ENCODE results near the gene TEX14.
A peak's percentile ranks its signal among the peaks of the same experiment; 100 is the strongest.

TEX14 gene

GRCh38 chr17:58517928-58518609 is 173.8 kb downstream of the TEX14 start:
- no peaks in the 10 kb centered on the region for H3K9me3 ChIP-seq
- intact Hi-C loops (cut with DNase I; ENCODE audit: low total_unique reads): loop anchor here (10.0 kb wide), 3 partner anchors 163 to 487 kb away; partner anchors contain the start of genes DYNLL2 and SUPT4H1
- peak overlapping the region; percentile 94 to 97 for H3K27ac ChIP-seq
- peaks cover 0 to 49% (median 32%) of the 10 kb centered on the region in 4 donors for H3K4me1 ChIP-seq
- peak overlapping the region; percentile 61 to 85 for H3K4me3 ChIP-seq
- TF ChIP-seq, protein P1, sequence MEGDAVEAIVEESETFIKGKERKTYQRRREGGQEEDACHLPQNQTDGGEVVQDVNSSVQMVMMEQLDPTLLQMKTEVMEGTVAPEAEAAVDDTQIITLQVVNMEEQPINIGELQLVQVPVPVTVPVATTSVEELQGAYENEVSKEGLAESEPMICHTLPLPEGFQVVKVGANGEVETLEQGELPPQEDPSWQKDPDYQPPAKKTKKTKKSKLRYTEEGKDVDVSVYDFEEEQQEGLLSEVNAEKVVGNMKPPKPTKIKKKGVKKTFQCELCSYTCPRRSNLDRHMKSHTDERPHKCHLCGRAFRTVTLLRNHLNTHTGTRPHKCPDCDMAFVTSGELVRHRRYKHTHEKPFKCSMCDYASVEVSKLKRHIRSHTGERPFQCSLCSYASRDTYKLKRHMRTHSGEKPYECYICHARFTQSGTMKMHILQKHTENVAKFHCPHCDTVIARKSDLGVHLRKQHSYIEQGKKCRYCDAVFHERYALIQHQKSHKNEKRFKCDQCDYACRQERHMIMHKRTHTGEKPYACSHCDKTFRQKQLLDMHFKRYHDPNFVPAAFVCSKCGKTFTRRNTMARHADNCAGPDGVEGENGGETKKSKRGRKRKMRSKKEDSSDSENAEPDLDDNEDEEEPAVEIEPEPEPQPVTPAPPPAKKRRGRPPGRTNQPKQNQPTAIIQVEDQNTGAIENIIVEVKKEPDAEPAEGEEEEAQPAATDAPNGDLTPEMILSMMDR (IDR thresholded peaks at IDR 0.05): no peak
- peaks cover 0 to 20% (median 0%) of the 10 kb centered on the region in 3 donors for H3K36me3 ChIP-seq
- no peaks in the 10 kb centered on the region for H3K27me3 ChIP-seq
- DNase-seq: peak; percentile 100

DNA sequence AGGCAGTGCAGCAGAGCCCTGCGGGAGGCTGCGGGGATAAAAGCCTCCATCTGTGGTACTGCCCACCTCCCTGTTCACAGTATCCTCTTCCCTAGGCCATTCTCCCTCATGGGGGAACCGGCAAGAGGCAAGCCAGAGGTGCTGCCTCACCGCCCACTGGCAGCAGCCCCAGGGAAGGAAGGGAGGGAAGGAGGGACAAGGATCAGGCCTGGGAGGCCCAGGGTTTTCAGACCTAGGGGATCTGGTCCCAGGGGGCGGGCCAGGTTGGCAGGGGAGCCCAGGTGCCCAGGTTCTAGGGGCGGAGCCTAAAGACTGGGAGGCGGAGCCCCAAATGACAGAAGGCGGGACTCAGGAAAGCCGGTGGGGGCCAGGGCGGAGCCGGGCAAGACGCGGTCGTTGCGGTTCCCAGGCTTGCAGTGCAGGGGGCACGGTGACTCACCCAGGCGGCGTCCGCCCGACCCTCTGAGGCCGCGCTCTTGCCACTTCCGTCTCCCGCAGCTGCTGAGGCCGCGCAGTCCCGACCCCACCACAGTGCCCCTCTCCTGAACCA is 174.4 kb downstream of the TEX14 start:
- Histone ChIP-seq H3K27me3 (no peaks in the 10 kb centered on the region), H3K36me3 (peaks cover 1 to 23% (median 4%) of the 10 kb centered on the region in 3 donors), H3K27ac (peak overlapping the region; percentile 93 to 97), H3K9me3 (no peaks in the 10 kb centered on the region), H3K4me1 (peaks cover 0 to 55% (median 36%) of the 10 kb centered on the region in 4 donors), H3K4me3 (peak overlapping the region; percentile 61 to 85)
- intact Hi-C loops (cut with DNase I; ENCODE audit: low total_unique reads): loop anchor here (10.0 kb wide), 3 partner anchors 163 to 487 kb away; partner anchors contain the start of genes DYNLL2 and SUPT4H1
- no peak for DNase-seq
- TF ChIP-seq, protein P1 (IDR thresholded peaks at IDR 0.05): no peak

- Histone ChIP-seq H3K9me3 (no peaks in the 10 kb centered on the region), H3K4me1 (peaks cover 0 to 57% (median 36%) of the 10 kb centered on the region in 4 donors), H3K27me3 (no peaks in the 10 kb centered on the region), H3K36me3 (peaks cover 8 to 23% (median 10%) of the 10 kb centered on the region in 3 donors), H3K4me3 (peak overlapping the region; percentile 61 to 85), H3K27ac (peak overlapping the region; percentile 93 to 97)
- DNase-seq: no peak
- intact Hi-C loops (cut with DNase I; ENCODE audit: low total_unique reads): loop anchor here (10.0 kb wide), 3 partner anchors 162 to 488 kb away; partner anchors contain the start of genes DYNLL2 and SUPT4H1
- TF ChIP-seq, protein P1 (IDR thresholded peaks at IDR 0.05): no peak
These were observed 175.0 kb downstream of the TEX14 start for GRCh38 chr17:58516644-58517377.

DNA sequence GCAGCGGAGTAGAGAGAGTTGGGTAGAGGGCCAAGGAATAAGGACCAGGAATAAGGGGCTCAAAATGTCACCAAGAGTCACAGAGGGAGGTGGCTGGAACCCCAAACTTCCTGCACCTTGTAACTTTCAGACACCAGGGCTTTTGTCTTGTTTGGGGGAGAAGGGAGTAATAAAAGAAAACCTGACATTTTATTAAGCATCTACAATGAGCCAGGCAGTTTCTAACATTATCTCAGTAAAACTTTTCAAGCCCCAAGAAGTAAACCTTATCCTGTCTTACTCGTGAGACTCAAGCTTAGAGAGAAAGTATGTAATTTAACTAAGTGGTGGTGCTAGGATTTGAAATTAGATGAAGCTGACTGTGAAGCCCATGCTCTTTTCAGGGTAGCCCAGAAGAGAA is 176.6 kb downstream of the TEX14 start:
- H3K27ac ChIP-seq: peak overlapping the region; percentile 87 to 93
- peaks cover 0 to 57% (median 36%) of the 10 kb centered on the region in 4 donors for H3K4me1 ChIP-seq
- H3K4me3 ChIP-seq: peak overlapping the region; percentile 64 to 79
- H3K27me3 ChIP-seq: no peaks in the 10 kb centered on the region
- TF ChIP-seq, protein P1 (IDR thresholded peaks at IDR 0.05): no peak
- intact Hi-C loops (cut with DNase I; ENCODE audit: low total_unique reads): loop anchor here (10.0 kb wide), 3 partner anchors 160 to 490 kb away; partner anchors contain the start of genes DYNLL2 and SUPT4H1
- DNase-seq: no peak
- peaks cover 22 to 33% (median 24%) of the 10 kb centered on the region in 3 donors for H3K36me3 ChIP-seq
- no peaks in the 10 kb centered on the region for H3K9me3 ChIP-seq

DNA sequence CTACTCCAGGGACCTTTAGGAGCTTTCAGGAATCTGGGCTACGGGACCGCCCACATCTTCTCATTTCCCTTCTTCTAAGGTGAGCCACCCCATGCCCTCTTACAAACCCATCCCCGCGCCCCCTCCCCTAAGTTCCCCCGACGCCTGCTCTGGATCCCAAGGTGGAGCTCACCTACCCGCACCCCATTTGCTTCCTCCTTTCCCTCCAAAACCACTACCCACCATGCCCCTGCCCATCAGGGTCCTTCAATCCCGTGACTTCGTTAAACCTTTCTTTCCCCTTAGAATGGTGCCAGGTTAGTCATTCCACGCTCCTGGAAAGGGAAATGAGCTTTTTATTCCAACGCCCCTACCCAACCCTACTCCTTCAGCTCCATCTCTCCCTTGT is 177.1 kb downstream of the TEX14 start:
- intact Hi-C loops (cut with DNase I; ENCODE audit: low total_unique reads): loop anchor here (10.0 kb wide), 3 partner anchors 160 to 490 kb away; partner anchors contain the start of genes DYNLL2 and SUPT4H1
- DNase-seq: no peak
- Histone ChIP-seq H3K4me3 (peak overlapping the region; percentile 64 to 79), H3K36me3 (peaks cover 27 to 38% (median 29%) of the 10 kb centered on the region in 3 donors), H3K4me1 (peaks cover 0 to 56% (median 36%) of the 10 kb centered on the region in 4 donors), H3K9me3 (no peaks in the 10 kb centered on the region), H3K27me3 (no peaks in the 10 kb centered on the region), H3K27ac (peak overlapping the region; percentile 87 to 93)
- TF ChIP-seq, protein P1 (IDR thresholded peaks at IDR 0.05): no peak

Measured in tibial artery (tissue), 4 donors.